HG02798 (cell line): ENCODE data around the gene DCBLD1.

ENCODE experiments used
- ATAC-seq: cut with Tn5 transposase; IDR thresholded peaks from one replicate; pipeline ENCODE4 v1.9.1; 2021; ENCODE audit warnings: mild to moderate bottlenecking; ENCODE audit not compliant: unreplicated experiment, poor library complexity

The DCBLD1 gene

GRCh38 chr6:117595099-117595923, 112.8 kb downstream of the DCBLD1 start:
- no peak for ATAC-seq

GRCh38 chr6:117597755-117598154, 115.3 kb downstream of the DCBLD1 start:
- ATAC-seq: no peak
